ENCODE measurements around the gene RAD51B.

RAD51B gene

GRCh38 chr14:68386950-68387779, 567.6 kb downstream of the RAD51B start:
- no peak overlapping the region for H3K4me3 ChIP-seq (ENCODE audit: control insufficient read depth, low read depth, low read length)
- TF ChIP-seq, protein P1, sequence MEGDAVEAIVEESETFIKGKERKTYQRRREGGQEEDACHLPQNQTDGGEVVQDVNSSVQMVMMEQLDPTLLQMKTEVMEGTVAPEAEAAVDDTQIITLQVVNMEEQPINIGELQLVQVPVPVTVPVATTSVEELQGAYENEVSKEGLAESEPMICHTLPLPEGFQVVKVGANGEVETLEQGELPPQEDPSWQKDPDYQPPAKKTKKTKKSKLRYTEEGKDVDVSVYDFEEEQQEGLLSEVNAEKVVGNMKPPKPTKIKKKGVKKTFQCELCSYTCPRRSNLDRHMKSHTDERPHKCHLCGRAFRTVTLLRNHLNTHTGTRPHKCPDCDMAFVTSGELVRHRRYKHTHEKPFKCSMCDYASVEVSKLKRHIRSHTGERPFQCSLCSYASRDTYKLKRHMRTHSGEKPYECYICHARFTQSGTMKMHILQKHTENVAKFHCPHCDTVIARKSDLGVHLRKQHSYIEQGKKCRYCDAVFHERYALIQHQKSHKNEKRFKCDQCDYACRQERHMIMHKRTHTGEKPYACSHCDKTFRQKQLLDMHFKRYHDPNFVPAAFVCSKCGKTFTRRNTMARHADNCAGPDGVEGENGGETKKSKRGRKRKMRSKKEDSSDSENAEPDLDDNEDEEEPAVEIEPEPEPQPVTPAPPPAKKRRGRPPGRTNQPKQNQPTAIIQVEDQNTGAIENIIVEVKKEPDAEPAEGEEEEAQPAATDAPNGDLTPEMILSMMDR (conservative IDR thresholded peaks at IDR 0.05; ENCODE audit: control insufficient read depth, insufficient read depth, low read depth, low read length) = no peak
- peak; percentile 44 for DNase-seq (ENCODE audit: low read depth)

DNA sequence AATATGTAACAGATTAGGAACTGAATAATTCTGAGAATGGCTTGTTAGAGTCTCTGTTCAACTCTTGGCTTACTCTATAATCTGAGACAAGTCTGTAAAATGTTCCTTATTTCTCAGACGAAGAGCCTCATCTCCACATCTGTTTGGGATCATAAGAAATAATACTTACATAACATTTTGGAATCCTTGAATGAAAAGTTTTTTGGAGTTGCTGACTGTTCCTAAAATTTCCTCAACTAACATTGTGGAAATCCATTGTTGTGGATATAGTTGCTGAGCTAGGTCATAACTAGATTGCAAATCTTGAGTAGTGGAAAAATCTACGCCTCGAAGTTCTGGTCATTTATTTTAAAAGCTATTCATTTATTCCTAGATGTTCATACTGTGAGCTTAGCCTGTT, 570.4 kb downstream of the RAD51B start:
- DNase-seq (ENCODE audit: low read depth) = no peak
- TF ChIP-seq, protein P1 (conservative IDR thresholded peaks at IDR 0.05; ENCODE audit: control insufficient read depth, insufficient read depth, low read depth, low read length) = no peak
- no peak overlapping the region for H3K4me3 ChIP-seq (ENCODE audit: control insufficient read depth, low read depth, low read length)

DNA sequence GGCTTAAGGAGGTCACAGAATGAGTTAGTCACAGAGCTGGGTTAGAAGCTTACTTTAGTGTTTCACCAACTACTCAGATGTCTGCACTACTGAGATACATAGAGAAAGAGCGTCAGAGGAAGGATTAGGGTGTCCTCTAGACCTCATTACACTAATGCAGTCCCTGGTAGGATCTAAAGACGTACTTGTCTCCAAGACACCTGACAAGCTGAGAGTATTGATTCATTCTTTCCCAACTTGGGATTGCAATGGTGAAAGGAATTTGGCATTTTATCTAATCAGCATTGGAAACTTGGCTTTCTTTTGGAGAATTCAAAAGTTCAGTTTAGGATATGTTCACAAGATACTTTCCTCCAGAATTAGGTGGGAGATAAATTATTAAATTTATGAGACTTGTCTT, 571.2 kb downstream of the RAD51B start:
- TF ChIP-seq, protein P1 (conservative IDR thresholded peaks at IDR 0.05; ENCODE audit: control insufficient read depth, insufficient read depth, low read depth, low read length) = no peak
- no peak overlapping the region for H3K4me3 ChIP-seq (ENCODE audit: control insufficient read depth, low read depth, low read length)
- no peak for DNase-seq (ENCODE audit: low read depth)

- DNase-seq (ENCODE audit: low read depth) = peak; percentile 70
These were observed 571.9 kb downstream of the RAD51B start for GRCh38 chr14:68391311-68392014.

DNA sequence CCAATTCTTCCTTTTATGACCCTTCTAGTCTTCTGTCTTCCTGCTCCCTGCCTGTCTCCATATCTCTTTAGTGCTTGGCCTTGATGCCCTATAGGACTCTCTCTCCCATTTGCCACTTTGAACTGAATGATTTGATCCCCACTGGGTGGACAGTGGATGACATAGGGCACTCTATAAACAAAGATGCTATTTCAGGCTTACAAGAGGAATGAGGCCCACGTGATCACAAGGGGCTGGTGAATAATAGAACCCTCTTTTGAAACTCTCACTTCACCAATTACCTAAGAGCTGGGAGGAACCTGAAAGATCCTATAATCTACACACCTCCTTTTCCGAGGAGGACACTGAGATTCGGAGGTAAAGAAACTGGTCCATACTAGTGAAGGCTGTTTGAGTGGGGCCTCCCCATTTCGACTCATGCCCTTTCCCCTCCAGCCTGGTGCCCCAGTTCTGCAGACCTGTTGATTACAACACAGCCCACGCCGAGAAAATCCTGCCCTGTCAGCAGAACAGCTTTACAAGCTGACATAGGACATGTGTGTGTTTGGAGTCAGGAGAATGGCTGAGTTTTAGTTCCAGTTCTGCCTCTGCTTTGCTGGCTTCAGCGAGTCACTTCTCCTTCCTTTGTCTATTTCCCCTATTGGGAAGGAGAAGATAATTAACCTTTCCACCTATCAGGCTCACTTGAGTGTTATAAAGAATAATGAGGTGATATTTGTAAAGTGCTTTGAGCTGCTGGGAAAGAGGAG, 573.0 kb downstream of the RAD51B start:
- no peak for DNase-seq (ENCODE audit: low read depth)
- TF ChIP-seq, protein P1 (conservative IDR thresholded peaks at IDR 0.05; ENCODE audit: control insufficient read depth, insufficient read depth, low read depth, low read length) = no peak
- no peak overlapping the region for H3K4me3 ChIP-seq (ENCODE audit: control insufficient read depth, low read depth, low read length)

More at GRCh38 chr14:68391311-68392014, 571.9 kb downstream of the RAD51B start:
- H3K4me3 ChIP-seq (ENCODE audit: control insufficient read depth, low read depth, low read length) = no peak overlapping the region
- TF ChIP-seq, protein P1 (conservative IDR thresholded peaks at IDR 0.05; ENCODE audit: control insufficient read depth, insufficient read depth, low read depth, low read length) = no peak

DNA sequence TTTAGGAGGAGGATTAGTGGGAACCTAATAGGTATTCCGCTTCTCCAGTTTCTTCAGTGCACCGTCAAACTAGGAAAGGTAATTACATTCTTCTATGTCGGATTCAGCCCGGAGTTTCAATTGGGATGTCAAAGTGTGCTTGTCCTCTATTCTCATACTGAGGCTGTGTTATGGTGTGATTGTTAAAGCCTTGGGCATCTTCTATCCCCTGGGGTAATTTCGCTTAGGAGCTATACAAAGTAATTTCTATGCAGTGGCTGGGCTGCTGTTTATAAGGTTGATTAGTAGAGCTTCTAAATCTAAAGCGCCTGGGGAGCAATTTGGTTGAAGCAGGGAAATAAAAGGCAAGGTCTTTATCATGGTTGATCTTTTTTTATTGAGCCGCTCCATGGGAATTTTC, 573.7 kb downstream of the RAD51B start:
- TF ChIP-seq, protein P1 (conservative IDR thresholded peaks at IDR 0.05; ENCODE audit: control insufficient read depth, insufficient read depth, low read depth, low read length) = no peak
- H3K4me3 ChIP-seq (ENCODE audit: control insufficient read depth, low read depth, low read length) = no peak overlapping the region
- DNase-seq (ENCODE audit: low read depth) = no peak

Measured in fibroblast of mammary gland (primary cell).